Measurements from ENCODE around the gene ZNF672.
"Not testable (repeated sequence)": the region's sequence is repeated elsewhere in the genome, so short reads cannot be mapped to it uniquely, and the experiment has no call there.

The ZNF672 gene

DNA sequence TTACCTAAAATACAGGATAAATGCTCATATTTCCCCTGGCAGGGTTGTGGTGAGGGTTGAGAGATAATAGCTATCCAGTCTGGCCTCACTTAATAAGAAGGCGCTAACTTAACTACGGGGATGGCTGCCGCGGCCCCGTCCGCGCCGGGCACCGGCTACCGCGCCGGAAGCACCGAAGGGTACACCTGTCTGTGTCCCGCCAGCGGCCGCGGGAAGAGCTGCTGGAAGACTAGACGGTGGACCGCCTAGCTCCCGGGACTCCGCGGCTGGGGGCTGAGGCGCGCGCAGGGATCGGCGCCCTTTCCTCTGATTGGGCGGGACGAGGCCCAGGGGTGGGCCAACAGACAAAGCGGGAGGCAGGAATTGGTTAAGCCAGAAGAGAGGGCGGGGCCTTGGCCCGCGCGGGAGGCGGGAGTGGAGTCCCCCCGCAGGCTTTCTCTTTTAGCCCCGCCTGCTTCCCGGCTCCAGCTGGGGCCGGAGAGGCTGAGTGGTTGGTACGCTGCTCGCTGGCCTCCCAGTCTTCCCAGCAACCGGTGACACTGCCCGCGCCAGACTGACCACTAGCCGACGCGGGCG lies at the start of gene ZNF672:
Gene ZNF672, plus strand, starts transcription at position 444 of the 576 bp plus-strand sequence. CDS start 9,051 bp downstream, outside the sequence.
- DNase-seq, result peak; percentile 64 to 87 (median 87)

DNA sequence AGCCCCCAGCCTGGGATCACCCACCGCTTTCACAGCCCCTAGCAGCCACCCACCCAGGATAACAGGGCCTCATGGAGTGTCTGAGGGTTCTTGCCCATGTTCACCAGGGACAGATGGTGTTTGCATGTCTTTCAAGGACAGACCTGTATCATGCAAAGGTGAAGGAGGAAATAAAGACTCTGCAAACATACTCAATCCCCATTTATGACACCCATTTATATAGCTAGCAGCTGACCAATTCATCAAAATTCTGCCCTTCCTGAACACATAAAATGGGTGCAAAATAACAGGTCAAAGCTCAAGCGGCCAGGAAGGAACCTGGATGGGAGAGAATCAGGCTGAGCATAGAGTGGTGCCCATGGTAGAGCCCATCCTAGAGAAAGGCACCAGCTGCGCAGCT lies 49.7 kb upstream of the ZNF672 start:
- no peak for DNase-seq

DNA sequence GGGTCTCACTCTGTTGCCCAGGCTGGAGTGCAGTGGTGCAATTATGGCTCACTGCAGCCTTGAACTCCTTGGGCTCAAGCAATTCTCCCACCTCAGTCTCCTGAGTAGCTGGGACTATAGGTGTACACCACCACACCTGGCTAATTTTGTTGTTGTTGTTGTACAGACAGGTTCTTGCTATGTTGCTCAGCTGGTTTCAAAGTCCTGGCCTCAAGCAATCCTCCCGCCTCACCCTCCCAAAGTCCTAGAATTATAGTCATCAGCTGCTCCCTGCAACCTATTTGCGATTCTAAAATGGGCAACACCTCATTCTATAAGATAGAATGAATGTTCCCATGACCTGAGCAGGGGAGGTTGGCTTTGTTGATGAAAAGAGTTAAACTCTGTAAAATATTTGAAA lies 48.7 kb upstream of the ZNF672 start:
- DNase-seq, result not testable (repeated sequence)

DNA sequence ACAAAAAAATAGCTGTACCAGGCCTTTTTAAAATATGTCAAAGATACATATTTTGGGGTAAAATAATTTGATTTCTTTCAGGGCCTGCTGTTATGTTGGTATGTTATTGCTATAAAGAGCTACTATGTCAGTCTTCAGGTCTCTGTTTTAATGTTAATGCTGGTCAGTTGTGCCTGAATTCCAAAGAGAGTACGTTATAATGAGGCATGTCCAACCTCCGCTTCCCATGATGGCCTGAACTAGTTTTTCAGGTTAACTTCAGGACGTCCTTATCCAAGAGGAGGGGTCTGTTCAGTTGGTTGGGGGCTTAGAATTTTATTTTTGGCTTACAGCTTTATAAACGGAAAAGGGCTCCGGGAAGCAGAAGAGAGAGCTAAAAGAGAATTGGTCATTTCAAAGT lies 47.6 kb upstream of the ZNF672 start:
- no peak for DNase-seq

DNA sequence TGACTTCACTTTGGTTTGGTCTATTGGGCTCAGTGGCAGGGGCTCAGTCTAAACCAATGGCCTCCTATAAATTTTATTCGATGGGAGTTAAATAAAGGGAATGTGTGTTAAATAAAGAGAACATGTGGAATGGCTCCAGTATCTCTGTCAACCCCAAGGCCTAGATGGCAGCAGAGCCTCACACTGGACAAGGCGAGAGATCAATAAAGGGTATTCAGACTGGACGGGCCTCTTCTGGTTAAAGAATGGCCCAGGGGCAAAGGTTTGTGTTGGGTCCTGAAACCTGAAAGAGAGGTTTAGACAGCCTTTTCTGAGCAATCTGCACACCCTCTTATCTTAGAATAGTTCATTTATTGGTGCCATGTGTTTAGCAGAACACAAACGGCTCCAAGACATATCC lies 47.0 kb upstream of the ZNF672 start:
- DNase-seq, result no peak

DNA sequence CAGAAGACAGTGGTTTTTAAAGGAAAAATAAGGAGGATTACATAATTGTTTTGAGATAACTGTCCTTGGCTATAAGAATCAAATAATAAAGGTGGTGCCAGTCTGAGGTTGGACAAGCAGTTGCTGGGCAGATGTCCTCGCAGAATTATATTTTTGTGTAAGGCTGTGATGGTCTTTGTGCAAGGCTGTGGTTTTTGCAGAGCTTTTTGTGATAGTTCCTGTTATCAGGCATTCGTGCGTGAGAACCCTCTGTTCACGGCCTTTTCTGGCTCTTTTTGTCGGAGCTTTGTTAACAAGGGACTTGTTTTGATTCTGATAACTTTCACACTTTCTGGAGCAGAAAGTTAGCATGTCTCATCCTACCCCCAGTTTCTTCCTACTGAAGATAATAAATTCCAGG lies 45.7 kb upstream of the ZNF672 start:
- DNase-seq, result no peak

DNA sequence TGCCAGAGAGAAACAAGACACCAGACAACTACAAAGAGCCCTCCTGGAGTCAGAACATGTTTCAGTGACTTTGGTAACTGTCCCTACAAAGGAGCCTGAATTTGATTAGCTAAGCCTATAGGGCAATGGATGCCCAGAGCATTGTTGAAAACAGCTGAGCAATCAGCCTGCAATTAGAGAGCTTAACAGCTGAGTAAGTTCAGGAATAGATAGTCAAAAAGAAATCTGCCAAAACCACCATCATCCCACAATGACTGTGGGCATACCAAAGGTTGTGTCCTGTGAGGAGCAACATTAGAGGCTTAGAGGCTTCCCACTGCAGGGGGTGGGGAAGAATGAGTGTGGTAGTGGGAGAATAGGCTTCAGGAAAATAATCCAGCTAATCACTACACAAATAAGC lies 44.4 kb upstream of the ZNF672 start:
- DNase-seq, result no peak

DNA sequence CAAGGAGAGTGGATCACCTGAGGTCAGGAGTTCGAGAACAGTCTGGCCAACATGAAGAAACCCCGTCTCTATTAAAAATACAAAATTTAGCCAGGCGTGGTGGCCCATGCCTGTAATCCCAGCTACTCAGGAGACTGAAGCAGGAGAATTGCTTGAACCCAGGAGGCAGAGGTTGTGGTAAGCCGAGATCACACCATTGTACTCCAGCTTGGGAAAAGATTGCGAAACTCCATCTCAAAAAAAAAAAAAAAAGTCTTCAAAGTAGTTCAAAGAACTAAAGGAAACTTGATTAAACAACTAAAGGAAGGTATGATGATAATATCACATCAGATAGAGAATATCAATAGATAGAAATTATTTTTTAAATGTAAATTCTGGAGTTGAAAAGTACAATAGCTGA lies 43.4 kb upstream of the ZNF672 start:
- DNase-seq, result not testable (repeated sequence)

DNA sequence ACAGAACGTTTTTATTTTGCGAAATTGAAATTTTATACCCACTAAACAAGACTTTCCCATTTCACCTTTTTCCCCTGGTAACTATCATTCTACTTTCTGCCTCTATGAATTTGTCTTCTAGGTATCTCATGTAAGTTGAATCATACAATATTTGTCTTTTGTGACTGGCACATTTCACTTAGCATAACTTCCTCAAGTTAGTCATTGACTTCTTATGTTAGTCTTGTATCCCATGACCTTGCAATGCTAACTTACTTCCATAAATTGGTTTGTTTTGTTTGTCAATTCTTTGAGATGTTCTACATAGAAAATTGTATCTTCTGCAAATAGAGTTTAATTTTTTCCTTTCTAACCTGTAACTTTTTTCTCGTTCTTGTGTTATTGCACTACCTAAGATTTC lies 39.2 kb upstream of the ZNF672 start:
- DNase-seq, result no peak

DNA sequence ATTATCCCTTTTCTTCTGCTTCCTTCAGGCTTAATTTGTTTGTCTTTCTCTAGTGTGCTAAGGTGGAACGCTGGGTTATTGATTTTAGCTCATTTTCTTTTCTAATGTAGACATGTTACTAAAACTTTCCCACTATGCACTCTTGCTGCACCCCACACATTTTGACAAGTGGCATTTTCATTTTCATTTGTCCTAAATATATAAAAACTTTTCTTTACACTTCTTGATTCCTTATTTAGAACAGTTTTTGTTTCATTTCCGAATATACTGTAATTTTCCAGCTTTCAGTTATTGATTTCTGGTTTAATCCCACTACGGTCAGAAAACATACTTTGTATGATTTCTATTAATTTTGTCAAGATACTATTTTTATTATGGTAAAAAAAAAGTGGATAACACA lies 37.6 kb upstream of the ZNF672 start:
- DNase-seq, result no peak

DNA sequence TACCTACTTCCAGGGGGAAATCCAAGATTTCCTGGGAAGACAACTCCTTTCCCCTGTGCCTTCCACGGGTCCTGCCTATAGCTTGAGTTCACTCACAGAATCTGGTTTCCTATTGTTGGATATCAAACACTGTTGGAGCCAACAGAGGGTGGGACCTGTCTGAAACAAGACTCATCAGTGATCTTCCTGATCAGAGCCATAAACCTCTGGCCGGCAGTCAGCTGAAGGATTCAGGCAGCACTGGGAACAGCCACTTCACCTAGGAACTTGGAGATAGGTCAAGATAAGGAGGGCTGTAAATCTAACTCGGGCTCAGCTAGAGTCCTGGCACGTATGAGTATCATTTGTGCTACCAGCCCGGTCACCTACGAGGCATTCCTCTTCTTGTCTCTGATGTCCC lies 35.6 kb upstream of the ZNF672 start:
- DNase-seq, result no peak

DNA sequence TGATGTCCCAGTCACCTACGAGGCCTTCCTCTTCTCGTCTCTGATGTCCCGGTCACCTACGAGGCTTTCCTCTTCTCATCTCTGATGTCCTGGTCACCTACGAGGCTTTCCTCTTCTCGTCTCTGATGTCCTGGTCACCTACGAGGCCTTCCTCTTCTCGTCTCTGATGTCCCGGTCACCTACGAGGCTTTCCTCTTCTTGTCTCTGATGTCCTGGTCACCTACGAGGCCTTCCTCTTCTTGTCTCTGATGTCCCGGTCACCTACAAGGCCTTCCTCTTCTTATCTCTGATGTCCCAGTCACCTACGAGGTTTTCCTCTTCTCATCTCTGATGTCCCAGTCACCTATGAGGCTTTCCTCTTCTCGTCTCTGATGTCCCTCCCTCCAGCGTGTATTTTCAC lies 34.5 kb upstream of the ZNF672 start:
- DNase-seq, result not testable (repeated sequence)

DNA sequence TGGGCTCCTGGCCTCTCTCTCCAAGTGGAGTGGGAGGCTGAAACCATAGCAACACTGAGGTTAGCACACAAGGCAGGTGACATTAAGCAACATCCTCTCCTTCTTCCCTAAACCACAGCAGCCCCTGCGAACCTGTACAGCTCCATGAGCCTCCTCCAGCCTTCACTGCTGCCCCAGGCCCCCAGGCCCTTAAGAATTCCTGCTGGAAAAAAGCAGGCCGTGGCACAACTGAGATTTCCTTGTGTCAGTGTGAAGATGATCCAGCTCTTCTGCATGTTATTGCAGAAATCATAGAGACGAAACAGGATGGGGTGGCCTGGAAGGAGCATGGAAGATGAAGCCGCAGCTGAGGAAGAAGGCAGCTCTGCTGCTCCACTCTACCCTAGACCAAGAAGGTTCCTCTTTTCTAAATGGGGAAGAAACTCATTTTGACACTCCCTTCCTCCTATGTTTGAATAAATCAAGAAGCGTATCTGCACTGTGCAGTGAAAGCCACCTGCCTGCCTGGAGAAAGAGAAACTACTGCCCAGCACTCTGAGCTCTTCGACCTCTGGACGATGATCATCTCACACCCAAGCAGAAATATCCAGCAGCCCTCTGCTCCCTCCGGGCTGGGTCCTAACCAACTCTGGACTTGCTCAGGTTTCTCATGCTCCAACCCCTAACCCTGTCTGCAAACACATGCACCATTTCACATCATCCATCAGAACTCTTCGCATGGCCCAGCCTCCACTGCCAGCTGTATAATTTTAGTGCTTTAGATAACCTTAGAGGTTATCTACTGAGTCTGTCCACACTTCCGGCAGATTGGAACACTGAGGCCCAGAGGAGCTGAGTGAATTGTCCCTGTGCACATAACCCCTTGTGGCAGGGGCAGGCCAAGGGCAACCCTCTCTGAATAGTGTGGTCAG lies 33.0 kb upstream of the ZNF672 start:
- DNase-seq, result no peak

DNA sequence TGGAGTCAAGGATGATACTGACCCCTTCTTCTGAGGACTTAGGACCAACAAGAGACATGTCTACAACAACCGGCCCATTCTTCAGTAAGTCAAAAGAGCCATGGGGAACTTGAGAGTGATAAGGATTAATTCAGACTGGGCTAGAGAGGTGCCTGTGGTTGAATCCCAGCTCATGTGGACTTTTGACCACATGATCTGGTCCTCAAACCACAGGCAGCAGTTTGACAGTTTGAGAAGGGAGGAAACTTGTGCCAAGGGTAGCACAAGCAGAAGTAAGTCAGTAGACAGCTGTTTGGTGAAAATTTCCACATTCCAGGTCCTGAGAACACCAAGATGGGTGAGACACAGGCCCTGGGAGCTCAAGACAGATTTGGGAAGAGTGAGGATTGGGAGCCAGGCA lies 32.1 kb upstream of the ZNF672 start:
- no peak for DNase-seq

DNA sequence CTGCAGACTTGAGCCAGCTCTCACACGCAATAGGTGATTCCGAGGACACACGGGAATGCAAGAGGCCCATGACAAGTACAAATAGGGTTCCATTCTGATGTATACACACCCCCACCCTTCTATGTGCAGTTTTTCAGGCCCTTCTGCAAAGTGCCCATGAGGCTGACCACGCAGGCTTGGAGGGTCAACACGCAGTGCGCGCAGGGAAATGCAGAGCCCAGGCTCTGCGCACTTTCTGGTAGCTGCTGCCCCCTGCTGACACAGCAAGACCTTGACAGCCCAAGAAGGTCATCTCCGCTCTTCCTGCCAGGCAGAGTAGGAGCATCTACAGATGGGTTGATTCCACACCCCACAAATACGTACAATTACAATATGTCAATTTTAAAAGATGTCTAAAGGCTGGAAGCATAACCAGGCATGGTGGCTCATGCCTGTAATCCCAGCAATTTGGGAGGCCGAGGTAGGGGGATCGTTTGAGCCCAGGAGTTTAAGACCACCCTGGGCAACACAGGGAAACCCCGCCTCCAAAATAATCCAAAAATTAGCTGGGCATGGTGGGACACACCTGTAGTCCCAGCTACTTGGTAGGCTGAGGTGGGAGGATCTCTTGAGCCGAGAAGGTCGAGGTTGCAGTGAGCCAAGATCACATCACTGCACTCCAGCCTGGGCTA lies 30.8 kb upstream of the ZNF672 start:
- peak; percentile 5 to 35 (median 10) for DNase-seq

DNA sequence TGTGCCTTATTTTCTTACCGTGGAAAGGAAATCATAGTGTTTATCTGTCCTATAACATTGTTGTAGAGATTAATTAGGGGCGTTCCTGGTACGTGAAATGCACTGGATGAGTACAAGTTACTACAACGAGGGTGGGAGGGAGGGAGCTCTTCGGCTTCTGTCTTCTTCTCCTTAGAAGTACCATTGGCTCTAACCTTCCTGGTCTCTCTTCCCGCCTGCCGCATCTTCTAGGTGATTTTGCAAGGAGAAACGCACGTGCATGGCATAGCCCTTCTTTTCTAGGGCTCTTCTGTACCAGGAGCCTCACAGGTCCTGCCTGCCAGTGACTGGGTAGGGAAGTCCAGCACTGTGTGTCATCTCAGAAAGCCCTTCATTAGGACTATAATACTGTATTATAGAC lies 29.1 kb upstream of the ZNF672 start:
- no peak for DNase-seq

DNA sequence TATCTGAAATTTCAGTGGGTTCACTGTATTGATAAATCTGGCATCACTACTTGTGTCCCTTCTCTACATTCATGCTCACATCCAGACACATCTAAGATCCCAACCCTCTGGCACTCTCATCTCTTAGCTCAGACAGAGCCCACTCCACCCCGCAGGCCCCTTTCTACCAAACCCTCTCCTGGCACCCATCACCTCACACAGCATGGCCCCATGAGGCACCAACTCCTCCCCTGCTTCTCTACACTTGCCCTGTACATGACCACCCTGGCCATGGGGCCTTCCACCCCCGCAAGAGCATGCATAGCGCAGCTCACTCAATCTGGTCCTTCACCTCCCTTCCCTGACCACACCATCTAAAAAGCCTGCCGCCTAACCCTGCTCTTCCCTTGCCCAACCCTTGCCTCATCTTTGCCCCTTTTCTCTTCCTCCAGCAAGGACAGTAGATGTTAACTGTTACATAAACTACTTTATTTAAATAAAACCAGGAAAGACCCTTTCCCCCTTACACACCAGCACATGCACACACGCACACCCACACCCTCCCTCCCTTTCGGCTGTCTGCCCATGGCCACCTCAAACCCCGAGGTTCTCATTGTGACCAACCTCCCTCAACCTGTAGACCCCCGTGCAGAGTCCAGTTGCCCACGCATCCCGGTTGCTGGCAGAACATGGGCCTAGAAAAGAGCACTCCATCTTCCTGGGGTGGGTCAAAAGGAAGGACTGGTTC lies 27.9 kb upstream of the ZNF672 start:
- DNase-seq, result no peak

DNA sequence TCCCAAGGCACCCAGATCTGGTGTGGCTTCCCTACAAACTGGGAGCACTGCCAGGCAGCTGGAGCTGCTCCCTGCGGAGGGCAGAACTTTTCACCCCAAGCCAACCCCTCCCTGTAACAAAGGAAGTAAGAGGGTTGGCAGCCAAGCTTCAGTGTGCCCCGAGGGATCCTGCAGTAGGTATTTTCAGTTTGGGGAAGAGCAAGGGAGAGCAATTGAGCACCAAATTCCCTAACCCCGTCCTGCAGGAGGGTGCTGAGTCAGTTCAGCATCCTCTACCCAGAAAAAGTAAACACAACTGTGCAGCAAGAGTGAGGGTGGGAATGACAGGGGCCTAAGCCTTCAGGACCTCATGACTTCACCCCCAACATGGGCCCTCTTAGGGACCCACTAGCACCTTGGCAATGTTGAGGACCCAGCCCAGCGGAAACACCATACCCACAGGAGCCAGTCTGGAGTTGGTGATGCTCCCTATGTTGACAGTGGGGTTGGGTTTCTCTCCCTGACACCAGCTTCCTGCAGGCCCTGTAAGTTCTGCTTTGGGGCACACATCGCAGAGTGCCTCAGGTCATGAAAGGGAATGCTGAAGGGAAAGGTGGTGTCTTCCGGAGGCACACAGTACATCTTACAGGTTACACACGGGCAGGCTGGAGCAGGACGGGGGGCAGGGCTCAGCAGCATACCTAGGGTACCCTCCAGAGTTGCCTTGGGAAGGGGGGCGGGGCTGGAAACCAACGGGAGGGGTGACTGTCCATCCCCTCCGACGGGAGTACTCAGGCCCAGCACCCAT lies 27.1 kb upstream of the ZNF672 start:
- DNase-seq, result no peak

DNA sequence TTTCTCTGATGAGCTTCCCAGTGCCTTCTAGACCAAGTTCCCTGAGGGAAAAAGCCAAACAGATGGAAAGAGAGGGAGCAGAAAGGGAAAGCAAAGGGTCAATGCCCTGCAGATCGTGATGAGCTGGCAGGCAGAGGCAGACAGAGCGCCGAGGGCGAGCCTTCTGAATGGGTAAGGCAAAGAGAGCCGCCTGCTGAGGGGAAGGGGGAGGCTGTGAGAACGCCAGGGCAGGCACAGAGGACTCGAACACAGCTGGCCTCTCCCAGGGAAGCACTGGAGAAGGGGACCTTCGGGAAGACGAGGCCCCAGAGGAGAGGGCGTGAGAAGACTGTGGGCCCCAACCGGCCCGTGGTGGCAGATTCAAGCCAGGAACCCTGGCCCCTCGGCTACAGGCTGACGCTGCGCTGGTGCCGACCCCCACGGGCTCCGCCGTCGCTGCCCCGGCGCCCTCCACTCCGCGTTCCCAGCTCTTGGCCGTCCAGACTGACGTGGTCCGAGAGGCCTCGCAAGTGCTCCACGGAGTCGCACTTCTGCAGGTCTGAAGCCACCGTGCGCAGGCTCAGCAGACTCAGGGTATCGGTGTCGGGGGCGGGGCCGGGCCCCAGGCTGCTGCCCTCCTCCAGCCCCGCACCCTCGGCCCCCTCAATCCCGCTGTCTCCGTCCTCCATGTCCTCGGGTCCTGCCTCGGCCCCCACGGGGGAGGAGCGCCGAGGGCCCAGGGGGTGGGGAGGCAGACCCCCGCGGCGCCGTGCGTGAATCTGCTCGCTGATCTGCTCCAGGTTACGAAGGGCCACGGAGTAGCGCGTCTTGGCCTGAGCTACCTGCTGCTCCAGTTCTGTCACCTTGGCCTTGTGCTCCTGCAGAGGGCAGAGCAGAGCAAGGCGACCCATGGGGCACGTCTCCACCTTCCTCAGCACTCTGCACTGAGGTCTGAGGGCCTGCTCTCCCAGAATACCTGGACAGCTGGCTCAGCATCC lies 26.2 kb upstream of the ZNF672 start:
- no peak for DNase-seq

DNA sequence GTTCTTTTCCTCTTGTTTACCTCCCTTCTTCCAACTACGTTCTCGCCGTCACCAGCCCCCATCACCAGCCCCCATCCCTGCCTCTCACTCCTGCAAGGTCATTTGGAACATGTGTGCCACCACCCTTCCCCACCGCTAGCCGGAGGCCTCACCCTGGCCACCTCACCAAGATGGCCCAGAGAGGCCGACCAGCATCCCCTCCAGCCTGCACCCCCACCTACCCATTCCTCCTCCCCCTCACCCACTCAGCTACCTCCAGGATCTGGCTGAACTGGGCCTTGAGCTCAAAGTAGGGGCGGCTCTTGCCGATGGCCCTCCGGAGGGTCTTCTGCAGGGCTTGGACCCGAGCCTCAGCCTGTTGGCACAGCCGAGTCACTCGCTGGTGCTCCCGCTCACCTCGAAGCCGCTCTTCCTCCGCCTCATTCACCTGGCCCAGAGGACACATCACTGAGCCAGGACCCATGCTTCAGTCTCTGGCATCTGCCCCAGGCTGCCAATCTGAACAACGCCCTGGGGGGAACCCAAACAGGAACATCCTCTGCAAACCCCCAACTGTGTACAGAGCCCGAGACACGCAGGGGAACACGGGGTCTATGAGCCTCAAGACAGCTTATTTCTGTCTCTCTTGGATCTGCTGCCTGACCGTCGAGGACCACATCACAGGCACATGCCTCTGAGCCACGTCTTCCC lies 25.1 kb upstream of the ZNF672 start:
- no peak for DNase-seq

DNA sequence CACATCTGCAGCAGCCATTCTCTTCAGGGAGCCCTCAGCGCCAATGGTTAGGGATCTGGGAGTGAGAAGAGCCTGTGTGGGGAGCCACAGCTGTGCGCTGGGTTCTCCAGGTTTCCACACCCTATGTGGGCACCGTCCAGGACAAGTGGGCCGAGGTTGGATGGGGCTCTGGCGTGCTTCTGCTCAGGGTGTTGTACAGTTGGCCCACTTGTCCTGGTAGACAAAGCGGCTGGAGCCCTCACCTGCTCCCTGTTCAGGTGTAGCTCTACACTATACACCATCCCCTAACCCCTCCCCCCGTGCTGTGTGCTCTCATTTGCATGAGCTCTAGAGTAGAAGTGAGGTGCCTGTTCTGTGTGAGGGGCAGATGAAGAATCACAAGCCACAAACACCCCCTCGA lies 24.5 kb upstream of the ZNF672 start:
- DNase-seq, result no peak
